ENCODE measurements around the gene KDM5C. TPM values are rescaled to one million over a fixed set of nuclear protein-coding genes. Genes with fewer than 3 reads are reported as not detected.

Gene KDM5C
- total RNA-seq, 2 donors from 2014 or later, result 95.9 to 101 TPM

DNA sequence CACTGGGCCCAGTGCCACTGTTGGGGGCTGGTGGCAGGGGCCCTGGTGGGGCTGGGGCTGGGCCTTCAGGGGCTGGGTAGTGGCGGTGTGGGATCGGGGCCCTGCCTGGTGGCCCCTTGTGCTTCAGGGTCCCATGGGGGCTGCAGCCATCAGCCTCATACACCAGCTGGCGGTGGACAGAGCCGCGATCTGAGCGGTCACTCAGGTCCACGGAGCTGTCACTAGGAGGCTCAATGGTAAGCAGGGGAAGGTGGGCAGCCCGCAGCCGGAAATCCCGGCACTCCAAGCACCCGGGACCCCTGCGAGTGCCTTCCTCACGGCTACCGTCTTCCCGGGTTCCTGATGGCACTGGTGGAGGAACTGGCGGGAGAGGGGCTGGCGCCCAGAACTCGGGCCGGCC lies 25.5 kb upstream of the KDM5C start:
- WGBS, 2 experiments (ENCODE audit: insufficient coverage in 1 of 2, insufficient read length in 1 of 2), result 98% methylated on average over 19 of the region's 19 CpGs; no CpG with 5 or more reads in 1 of the 2 experiments
- no peak overlapping the region for H3K27ac Mint-ChIP-seq
- no peak overlapping the region for H3K4me3 Mint-ChIP-seq
- Histone ChIP-seq H3K27me3 (ENCODE audit: control insufficient read depth, insufficient read depth, low read length, poor library complexity, severe bottlenecking) (no peaks in the 10 kb centered on the region), H3K4me3 (ENCODE audit: low read length) (no peak overlapping the region), H3K27ac (ENCODE audit: low read depth, low read length) (no peak overlapping the region), H3K9ac (ENCODE audit: extremely low read depth, low read length, poor library complexity, severe bottlenecking) (no peak overlapping the region), H3K9me3 (ENCODE audit: control insufficient read depth, low read length) (no peaks in the 10 kb centered on the region), H3K4me1 (ENCODE audit: control insufficient read depth, insufficient read depth, low read length) (no peaks in the 10 kb centered on the region), H3K36me3 (ENCODE audit: control insufficient read depth, insufficient read depth, low read length) (no peaks in the 10 kb centered on the region)
- H3K36me3 Mint-ChIP-seq (ENCODE audit: low read depth), result peaks cover 8% of the 10 kb centered on the region
- H3K9me3 Mint-ChIP-seq, result peaks cover 63% of the 10 kb centered on the region
- TF ChIP-seq, protein P1, sequence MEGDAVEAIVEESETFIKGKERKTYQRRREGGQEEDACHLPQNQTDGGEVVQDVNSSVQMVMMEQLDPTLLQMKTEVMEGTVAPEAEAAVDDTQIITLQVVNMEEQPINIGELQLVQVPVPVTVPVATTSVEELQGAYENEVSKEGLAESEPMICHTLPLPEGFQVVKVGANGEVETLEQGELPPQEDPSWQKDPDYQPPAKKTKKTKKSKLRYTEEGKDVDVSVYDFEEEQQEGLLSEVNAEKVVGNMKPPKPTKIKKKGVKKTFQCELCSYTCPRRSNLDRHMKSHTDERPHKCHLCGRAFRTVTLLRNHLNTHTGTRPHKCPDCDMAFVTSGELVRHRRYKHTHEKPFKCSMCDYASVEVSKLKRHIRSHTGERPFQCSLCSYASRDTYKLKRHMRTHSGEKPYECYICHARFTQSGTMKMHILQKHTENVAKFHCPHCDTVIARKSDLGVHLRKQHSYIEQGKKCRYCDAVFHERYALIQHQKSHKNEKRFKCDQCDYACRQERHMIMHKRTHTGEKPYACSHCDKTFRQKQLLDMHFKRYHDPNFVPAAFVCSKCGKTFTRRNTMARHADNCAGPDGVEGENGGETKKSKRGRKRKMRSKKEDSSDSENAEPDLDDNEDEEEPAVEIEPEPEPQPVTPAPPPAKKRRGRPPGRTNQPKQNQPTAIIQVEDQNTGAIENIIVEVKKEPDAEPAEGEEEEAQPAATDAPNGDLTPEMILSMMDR (conservative IDR thresholded peaks at IDR 0.05), result no peak
- H3K27me3 Mint-ChIP-seq (ENCODE audit: insufficient read depth), result no peaks in the 10 kb centered on the region
- no peaks in the 10 kb centered on the region for H3K4me1 Mint-ChIP-seq
- no peak for DNase-seq

DNA sequence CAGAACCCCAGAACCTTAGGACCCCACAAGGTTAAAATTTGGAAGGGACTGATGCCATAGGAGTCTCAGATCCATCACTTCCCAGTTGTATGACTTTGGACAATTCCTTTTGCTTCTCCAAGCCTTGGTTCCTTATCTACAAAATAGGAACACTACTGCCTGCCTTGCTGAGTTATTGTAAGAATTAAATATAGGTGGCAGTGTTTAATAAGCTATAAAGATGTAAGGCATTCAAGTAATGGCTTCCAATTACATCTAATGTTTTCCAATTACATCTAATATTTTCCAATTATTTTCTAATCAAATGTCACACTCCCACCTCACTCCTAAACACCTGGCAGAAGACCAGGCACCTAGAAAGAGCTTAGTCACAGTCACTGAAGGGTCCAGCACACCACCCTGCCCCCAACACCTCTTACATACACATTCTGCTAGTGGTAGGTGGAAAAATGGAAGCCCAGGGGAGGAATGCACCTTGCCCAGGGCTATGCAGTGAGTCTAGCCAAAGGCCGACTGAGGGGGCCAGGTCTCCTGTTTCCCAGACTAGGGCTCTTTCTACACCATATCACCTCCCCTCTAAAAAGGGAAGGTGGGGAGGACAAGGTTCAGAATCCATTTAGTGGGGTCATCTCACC lies 24.5 kb upstream of the KDM5C start:
- no peak overlapping the region for H3K4me3 ChIP-seq (ENCODE audit: low read length)

DNA sequence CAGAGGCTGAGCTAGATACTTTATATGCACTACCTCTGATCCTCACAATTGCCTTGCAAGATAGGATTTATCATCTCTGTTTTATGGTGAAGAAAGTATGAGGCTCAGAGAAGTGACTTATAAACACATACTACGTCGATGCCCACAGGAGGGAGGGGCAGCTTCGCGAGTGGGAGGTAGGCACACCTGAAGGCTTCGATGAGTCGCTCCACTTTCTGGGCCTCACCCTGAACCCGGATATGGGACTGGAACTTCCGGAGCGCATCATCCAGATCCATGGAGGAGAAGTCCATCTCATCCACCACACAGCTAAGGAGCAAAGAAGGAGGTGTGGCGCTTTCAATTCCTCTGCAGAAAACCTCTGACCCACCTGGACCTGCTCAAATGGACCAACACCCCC lies 22.9 kb upstream of the KDM5C start:
- Mint-ChIP-seq H3K4me1 (no peaks in the 10 kb centered on the region), H3K36me3 (ENCODE audit: low read depth) (peaks cover 8% of the 10 kb centered on the region), H3K27ac (no peak overlapping the region), H3K27me3 (ENCODE audit: insufficient read depth) (no peaks in the 10 kb centered on the region), H3K9me3 (peaks cover 55% of the 10 kb centered on the region), H3K4me3 (no peak overlapping the region)
- no peaks in the 10 kb centered on the region for H3K4me1 ChIP-seq (ENCODE audit: control insufficient read depth, insufficient read depth, low read length)
- H3K27me3 ChIP-seq (ENCODE audit: control insufficient read depth, insufficient read depth, low read length, poor library complexity, severe bottlenecking), result no peaks in the 10 kb centered on the region
- no peak overlapping the region for H3K4me3 ChIP-seq (ENCODE audit: low read length)
- 92 to 96% methylated on average over 5 to 10 of the region's 10 CpGs for WGBS, 2 experiments (ENCODE audit: insufficient coverage in 1 of 2, insufficient read length in 1 of 2)
- H3K9ac ChIP-seq (ENCODE audit: extremely low read depth, low read length, poor library complexity, severe bottlenecking), result no peak overlapping the region
- H3K9me3 ChIP-seq (ENCODE audit: control insufficient read depth, low read length), result no peaks in the 10 kb centered on the region
- TF ChIP-seq, protein P1 (conservative IDR thresholded peaks at IDR 0.05), result no peak
- no peak overlapping the region for H3K27ac ChIP-seq (ENCODE audit: low read depth, low read length)
- no peaks in the 10 kb centered on the region for H3K36me3 ChIP-seq (ENCODE audit: control insufficient read depth, insufficient read depth, low read length)
- DNase-seq, result no peak

More for the DNA sequence above, 24.5 kb upstream of the KDM5C start:
- WGBS, 2 experiments (ENCODE audit: insufficient coverage in 1 of 2, insufficient read length in 1 of 2), result no CpG with 5 or more reads among the region's 1 CpG
- Histone ChIP-seq H3K4me1 (ENCODE audit: control insufficient read depth, insufficient read depth, low read length) (no peaks in the 10 kb centered on the region), H3K9ac (ENCODE audit: extremely low read depth, low read length, poor library complexity, severe bottlenecking) (no peak overlapping the region), H3K27me3 (ENCODE audit: control insufficient read depth, insufficient read depth, low read length, poor library complexity, severe bottlenecking) (no peaks in the 10 kb centered on the region), H3K27ac (ENCODE audit: low read depth, low read length) (no peak overlapping the region), H3K36me3 (ENCODE audit: control insufficient read depth, insufficient read depth, low read length) (no peaks in the 10 kb centered on the region), H3K9me3 (ENCODE audit: control insufficient read depth, low read length) (no peaks in the 10 kb centered on the region)
- no peak overlapping the region for H3K4me3 Mint-ChIP-seq
- no peaks in the 10 kb centered on the region for H3K4me1 Mint-ChIP-seq
- TF ChIP-seq, protein P1 (conservative IDR thresholded peaks at IDR 0.05), result no peak
- peaks cover 8% of the 10 kb centered on the region for H3K36me3 Mint-ChIP-seq (ENCODE audit: low read depth)
- peaks cover 59% of the 10 kb centered on the region for H3K9me3 Mint-ChIP-seq
- H3K27me3 Mint-ChIP-seq (ENCODE audit: insufficient read depth), result no peaks in the 10 kb centered on the region
- no peak for DNase-seq
- H3K27ac Mint-ChIP-seq, result no peak overlapping the region
